Central memory CD4-positive, alpha-beta T cell (primary cell): Measurements from ENCODE around the gene SNX30.

Experiments used
- DNase-seq: peaks from one replicate; pipeline ENCODE4 v3.0.0; 2022

SNX30 gene

GRCh38 chr9:112890106-112891081, 139.8 kb downstream of the SNX30 start, which contains the start of gene SLC46A2:
TSS of gene SLC46A2 (minus strand) at chr9:112890876. CDS start at chr9:112890681, 195 bp downstream.
- DNase-seq = no peak

DNA sequence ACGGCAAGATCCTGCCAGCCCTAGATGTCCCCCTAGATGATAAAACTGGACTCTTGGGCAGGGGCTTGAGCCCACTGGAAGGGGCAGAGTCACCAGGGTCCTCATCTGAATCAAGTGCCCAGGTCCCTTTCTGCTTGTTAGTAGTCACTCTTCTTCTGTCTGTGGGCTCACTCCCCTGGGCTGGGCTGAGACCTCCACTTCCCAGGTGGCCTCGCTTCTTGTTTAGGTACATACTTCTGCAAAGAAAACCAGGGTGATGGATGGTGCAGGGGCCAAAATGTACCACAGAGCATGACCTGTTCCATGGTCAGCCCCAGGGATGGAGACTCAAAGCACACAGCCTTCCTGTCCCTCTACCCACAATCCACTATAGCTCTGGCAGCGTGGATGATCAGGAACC, 141.0 kb downstream of the SNX30 start:
- DNase-seq = no peak

- no peak for DNase-seq
Measured at GRCh38 chr9:112892981-112893380, 142.4 kb downstream of the SNX30 start.

- no peak for DNase-seq
Measured at GRCh38 chr9:112894041-112894440, 143.5 kb downstream of the SNX30 start.

DNA sequence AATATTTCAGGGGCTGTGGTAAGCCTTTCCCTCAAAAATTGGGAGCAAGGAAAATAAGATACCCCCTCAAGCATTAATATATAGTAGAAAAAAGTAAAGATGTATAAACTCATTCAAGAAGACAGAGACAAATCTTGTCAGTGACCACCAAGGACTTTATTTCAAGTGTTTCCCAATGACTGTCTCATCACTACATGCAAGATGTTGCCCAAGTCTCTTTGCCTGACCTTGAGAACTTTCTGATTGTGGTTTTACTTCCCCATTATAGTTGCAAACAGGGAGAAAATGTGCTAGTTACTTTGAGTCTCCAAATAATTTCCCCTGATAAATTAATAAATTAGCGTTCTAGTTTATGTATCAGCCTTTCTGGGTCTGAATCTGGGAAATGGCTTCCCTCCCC, 144.1 kb downstream of the SNX30 start:
- DNase-seq = no peak

DNA sequence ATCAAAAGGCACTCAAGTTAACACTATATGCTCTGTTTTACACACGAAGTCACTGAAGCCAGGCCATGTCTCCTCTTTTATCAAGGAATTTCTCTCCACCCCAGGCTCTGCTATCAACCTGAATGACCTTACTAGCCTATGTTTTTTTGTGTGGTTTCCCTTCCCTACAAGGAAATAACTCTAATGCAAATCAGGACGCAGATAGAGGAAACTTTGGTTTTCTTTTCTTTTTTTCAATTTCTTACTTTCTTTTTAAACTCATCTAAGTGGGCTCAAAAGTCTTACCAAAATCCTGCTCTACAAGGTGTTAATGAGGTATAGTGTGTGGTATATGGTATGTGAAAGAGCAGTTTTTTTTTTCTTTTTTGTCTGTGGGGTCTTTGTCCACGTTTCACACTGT, 145.6 kb downstream of the SNX30 start:
- no peak for DNase-seq

DNA sequence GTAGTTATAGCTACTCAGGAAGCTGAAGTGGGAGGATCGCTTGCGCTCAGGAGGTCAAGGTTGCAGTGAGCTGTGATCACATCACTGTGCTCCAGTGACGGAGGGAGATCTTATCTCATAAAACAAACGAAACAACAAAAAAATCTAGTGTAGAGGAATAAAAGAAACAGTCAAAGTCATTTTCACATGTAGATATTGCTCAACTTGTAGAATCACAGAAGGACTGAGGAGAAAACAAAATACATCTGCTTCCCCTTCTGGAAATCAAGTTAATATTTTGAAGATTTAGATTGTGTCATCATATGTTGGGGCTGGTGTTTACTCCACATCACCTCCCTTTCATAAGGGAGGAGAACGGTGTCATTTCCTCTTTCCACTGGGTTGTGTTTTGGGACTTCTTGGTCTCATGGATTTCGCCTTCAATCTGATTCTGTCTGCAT, 148.3 kb downstream of the SNX30 start:
- no peak for DNase-seq

DNA sequence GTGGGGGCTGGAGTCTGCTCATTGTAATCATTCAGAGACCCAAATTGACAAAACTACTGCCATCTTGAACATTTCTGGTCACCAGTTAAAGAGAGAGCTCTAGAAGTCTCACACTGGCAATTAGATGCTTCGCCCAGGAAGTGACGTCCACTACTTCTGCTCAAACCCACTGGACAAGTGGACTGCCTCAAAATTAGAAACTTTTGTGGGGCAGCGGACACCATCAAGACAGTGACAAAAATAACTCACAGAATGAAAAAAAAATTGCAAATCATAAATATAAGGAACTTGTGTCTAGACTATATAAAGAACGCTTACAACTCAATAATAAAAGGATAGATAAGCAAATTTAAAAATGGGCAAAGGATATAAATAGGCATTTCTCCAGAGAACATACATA, 149.9 kb downstream of the SNX30 start:
- no peak for DNase-seq

DNA sequence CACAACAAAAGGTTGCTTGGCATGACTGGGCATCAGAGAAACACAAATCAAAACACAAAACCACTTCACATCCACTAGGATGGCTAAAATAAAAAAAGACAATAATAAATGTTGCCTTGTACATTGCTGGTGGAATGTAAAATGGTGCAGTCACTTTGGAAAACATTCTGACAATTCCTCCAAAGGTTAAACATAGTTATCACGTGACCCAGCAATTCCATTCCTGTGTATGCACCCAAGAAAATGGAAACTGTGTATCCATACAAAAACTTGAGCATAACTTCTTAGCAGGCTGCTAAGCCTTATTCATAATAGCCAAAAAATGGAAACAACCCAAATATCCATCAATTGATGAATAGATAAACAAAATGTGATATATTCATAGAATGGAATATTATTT, 150.3 kb downstream of the SNX30 start:
- no peak for DNase-seq

GRCh38 chr9:112905084-112905483, 154.5 kb downstream of the SNX30 start:
- no peak for DNase-seq

- no peak for DNase-seq
Measured at GRCh38 chr9:112911736-112912135, 161.2 kb downstream of the SNX30 start.

GRCh38 chr9:112912636-112913035, 162.1 kb downstream of the SNX30 start:
- no peak for DNase-seq

GRCh38 chr9:112913326-112913725, 162.8 kb downstream of the SNX30 start:
- DNase-seq = no peak

GRCh38 chr9:112914524-112914923, 164.0 kb downstream of the SNX30 start:
- DNase-seq = no peak

GRCh38 chr9:112917047-112917986, 166.8 kb downstream of the SNX30 start:
- no peak for DNase-seq

DNA sequence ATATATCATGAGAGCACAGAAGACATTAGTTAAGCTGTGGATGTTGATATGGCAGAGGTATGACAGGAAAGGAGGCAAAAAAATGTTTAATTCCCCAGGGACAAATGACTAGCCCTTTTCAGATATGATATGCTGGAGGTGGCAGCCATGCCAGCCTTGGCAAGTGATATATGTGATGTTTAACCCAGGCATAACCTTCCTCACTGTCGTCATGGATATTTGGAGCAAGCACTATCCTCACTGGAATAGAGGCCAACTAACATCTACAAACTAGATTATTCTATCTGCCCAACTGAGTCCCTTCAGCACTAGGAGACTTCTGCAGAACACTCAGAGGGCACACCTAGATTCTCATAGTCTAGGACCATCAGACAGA, 167.4 kb downstream of the SNX30 start:
- no peak for DNase-seq

DNA sequence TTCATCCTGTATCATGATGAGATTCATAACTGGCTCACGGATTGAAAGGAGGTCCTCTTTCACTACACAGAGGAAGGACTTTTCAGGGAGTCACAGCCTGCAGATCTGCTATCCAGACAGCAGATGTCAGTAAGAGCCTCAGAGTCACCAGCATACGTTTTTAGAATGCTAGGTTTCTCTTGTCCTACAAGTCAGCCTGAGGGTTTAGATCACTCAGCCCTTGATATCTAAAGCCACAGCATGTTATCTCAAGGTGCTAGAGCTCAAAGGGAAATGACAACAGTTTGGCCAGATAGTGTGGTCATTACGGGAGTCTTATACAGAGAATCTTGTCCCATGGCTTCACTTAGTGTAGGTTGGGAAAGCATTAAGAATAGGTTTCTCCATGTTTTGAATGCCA, 171.0 kb downstream of the SNX30 start:
- no peak for DNase-seq
